ENCODE results near the gene PTPA.

- TF ChIP-seq CTCF (IDR thresholded peaks at IDR 0.05; ENCODE audit: borderline replicate concordance, extremely low read depth, low read length, poor library complexity, severe bottlenecking), result no peak
- TF ChIP-seq EZH2 (IDR thresholded peaks at IDR 0.05; ENCODE audit: borderline replicate concordance, low read depth, low read length, severe bottlenecking), result no peak
Observed at GRCh38 chr9:129150672-129151211, 39.5 kb downstream of the PTPA start.

Measured in DND-41 (cell line).